ENCODE measurements around the gene OR6C3. TPM values are rescaled to one million over a fixed set of nuclear protein-coding genes. Genes with fewer than 3 reads are reported as not detected.

OR6C3 gene
- total RNA-seq (2014; rRNA removed), result not detected in 2 replicates
- not detected for Bru-seq, nascent RNA
- not detected for BruChase-seq, experiment 1, labeled RNA remaining after a 6-hour chase
- BruChase-seq, experiment 2, labeled RNA remaining after a 2-hour chase, result not detected
- long read RNA-seq, result 0 reads

DNA sequence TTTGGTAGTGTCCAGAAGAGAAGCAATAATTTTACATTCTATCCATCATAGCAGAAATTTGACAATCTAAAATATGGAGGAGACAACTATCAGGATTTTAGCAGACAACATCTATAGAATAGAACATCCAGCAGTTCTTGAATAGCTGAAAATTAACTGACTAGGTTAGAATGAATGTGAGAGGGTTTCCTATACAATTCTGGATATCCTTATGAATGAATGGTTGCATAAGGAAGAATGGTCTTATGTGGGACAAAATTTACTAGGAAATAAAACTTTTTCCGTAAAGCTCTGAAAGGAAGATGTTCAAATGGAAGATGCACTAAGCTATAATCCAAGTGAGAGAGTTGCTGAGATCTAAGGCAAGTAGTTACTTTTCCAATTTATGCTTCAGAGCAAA, at the start of gene OR6C3:
Gene OR6C3 (plus strand): TSS at position 301 of the 400 bp plus-strand sequence. CDS start 955 bp downstream, outside the sequence.
- ATAC-seq (no peak), DNase-seq (no peak)
- Histone ChIP-seq H3K9ac (ENCODE audit: low read length) (no peak within 1 kb of the TSS), H2AFZ (ENCODE audit: low read length) (no peak within 1 kb of the TSS), H3K36me3 (ENCODE audit: low read depth, low read length) (no peaks in the 10 kb centered on the region), H3K4me3 (ENCODE audit: low read length) (no peak within 1 kb of the TSS), H3K4me2 (ENCODE audit: low read length) (no peak within 1 kb of the TSS), H3K79me2 (ENCODE audit: low read length) (no peaks in the 10 kb centered on the region), H3K9me2 (replicated peaks; ENCODE audit: low read length) (no peaks in the 10 kb centered on the region), H3K4me1 (ENCODE audit: insufficient read depth, low read length) (no peaks in the 10 kb centered on the region), H3F3A (ENCODE audit: low read length, unreplicated experiment) (no peaks in the 10 kb centered on the region), H3K27me3 (ENCODE audit: low read length) (peaks cover 38% of the 10 kb centered on the region), H4K20me1 (ENCODE audit: low read length) (no peaks in the 10 kb centered on the region), H3K9me3 (ENCODE audit: low read length) (no peaks in the 10 kb centered on the region), H3K27ac (ENCODE audit: low read length) (no peak within 1 kb of the TSS)
- no peak for TF ChIP-seq EZH2 (IDR thresholded peaks at IDR 0.05; ENCODE audit: low read length, unreplicated experiment)
- no peak for TF ChIP-seq EZH2phosphoT487 (IDR thresholded peaks at IDR 0.05; ENCODE audit: borderline replicate concordance, low read length)
- TF ChIP-seq, protein P1, sequence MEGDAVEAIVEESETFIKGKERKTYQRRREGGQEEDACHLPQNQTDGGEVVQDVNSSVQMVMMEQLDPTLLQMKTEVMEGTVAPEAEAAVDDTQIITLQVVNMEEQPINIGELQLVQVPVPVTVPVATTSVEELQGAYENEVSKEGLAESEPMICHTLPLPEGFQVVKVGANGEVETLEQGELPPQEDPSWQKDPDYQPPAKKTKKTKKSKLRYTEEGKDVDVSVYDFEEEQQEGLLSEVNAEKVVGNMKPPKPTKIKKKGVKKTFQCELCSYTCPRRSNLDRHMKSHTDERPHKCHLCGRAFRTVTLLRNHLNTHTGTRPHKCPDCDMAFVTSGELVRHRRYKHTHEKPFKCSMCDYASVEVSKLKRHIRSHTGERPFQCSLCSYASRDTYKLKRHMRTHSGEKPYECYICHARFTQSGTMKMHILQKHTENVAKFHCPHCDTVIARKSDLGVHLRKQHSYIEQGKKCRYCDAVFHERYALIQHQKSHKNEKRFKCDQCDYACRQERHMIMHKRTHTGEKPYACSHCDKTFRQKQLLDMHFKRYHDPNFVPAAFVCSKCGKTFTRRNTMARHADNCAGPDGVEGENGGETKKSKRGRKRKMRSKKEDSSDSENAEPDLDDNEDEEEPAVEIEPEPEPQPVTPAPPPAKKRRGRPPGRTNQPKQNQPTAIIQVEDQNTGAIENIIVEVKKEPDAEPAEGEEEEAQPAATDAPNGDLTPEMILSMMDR (conservative IDR thresholded peaks at IDR 0.05; ENCODE audit: low read depth, low read length), result no peak
- no TSS peak for BruUV-seq (replicated peaks)
- ChIA-PET CTCF (no interaction called here), POLR2A (ENCODE audit: unreplicated experiment) (no interaction called here)
- intact Hi-C loops (cut with micrococcal nuclease), result no loop called here

DNA sequence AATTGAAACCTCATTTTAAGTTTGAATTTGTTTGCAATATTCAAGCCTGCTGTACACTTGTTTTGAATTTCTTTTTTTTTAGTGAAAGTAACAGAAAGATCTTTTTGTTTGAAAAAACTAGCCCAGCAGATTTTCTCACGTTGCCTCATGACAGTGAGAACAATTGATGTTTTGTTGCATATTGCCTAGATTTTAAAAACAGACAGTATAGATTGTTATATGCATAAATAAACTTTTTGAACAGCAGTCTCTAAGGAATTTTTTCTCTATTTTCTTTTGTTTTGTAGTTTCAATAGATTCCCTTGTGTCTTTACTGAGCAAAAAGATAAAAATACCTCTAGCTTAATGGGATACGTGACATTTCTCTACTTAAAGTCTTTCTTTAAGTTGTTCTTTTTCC, 49.6 kb upstream of the OR6C3 start:
- ATAC-seq, result no peak

DNA sequence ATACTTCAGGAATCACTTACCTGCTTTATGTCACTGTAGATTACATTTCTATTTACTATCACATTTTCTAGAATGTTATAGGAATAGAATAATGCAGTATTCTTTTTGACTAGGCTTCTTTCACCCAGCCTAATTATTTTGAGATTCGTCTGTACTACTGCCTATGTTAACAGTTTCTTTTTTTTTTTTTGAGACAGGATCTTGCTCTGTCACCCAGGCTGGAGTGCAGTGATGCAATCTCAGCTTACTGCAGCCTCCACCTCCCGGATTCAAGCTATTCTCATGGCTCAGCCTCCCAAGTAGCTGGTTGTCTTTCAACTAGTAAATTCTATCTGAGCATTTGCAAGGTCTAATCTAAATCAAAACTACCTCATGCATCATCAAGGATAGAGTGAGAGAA, 40.5 kb upstream of the OR6C3 start:
- Histone ChIP-seq H3K36me3 (ENCODE audit: low read depth, low read length) (no peaks in the 10 kb centered on the region), H3K27ac (ENCODE audit: low read length) (no peak overlapping the region), H3K9me3 (ENCODE audit: low read length) (no peaks in the 10 kb centered on the region), H3K4me2 (ENCODE audit: low read length) (no peak overlapping the region), H3K4me3 (ENCODE audit: low read length) (no peak overlapping the region), H3F3A (ENCODE audit: low read length, unreplicated experiment) (no peaks in the 10 kb centered on the region), H3K9me2 (replicated peaks; ENCODE audit: low read length) (no peaks in the 10 kb centered on the region), H2AFZ (ENCODE audit: low read length) (no peak overlapping the region), H3K79me2 (ENCODE audit: low read length) (no peaks in the 10 kb centered on the region), H4K20me1 (ENCODE audit: low read length) (no peaks in the 10 kb centered on the region), H3K4me1 (ENCODE audit: insufficient read depth, low read length) (no peaks in the 10 kb centered on the region), H3K9ac (ENCODE audit: low read length) (no peak overlapping the region), H3K27me3 (ENCODE audit: low read length) (peaks cover 35% of the 10 kb centered on the region)
- DNase-seq (no peak), ATAC-seq (no peak)
- ChIA-PET CTCF (interaction anchor here (0.6 kb wide), 1 partner anchor 63 kb away, joined by 5 read pairs; no protein-coding TSS in a partner anchor), POLR2A (ENCODE audit: unreplicated experiment) (no interaction called here)
- intact Hi-C loops (cut with micrococcal nuclease), result no loop called here
- no TSS peak for BruUV-seq (replicated peaks)
- TF ChIP-seq, protein P1 (conservative IDR thresholded peaks at IDR 0.05; ENCODE audit: low read depth, low read length), result no peak
- TF ChIP-seq EZH2 (IDR thresholded peaks at IDR 0.05; ENCODE audit: low read length, unreplicated experiment) (no peak), EZH2phosphoT487 (IDR thresholded peaks at IDR 0.05; ENCODE audit: borderline replicate concordance, low read length) (no peak)

More for the DNA sequence above, 49.6 kb upstream of the OR6C3 start:
- Histone ChIP-seq H3K9me3 (ENCODE audit: low read length) (no peaks in the 10 kb centered on the region), H3K4me2 (ENCODE audit: low read length) (no peak overlapping the region), H3K9me2 (replicated peaks; ENCODE audit: low read length) (no peaks in the 10 kb centered on the region), H3K4me3 (ENCODE audit: low read length) (no peak overlapping the region), H3F3A (ENCODE audit: low read length, unreplicated experiment) (no peaks in the 10 kb centered on the region), H3K36me3 (ENCODE audit: low read depth, low read length) (no peaks in the 10 kb centered on the region), H3K4me1 (ENCODE audit: insufficient read depth, low read length) (no peaks in the 10 kb centered on the region), H3K27me3 (ENCODE audit: low read length) (peaks cover 14% of the 10 kb centered on the region; the same call in 1 of the 2 replicates), H3K9ac (ENCODE audit: low read length) (no peak overlapping the region), H4K20me1 (ENCODE audit: low read length) (no peaks in the 10 kb centered on the region), H3K27ac (ENCODE audit: low read length) (no peak overlapping the region), H2AFZ (ENCODE audit: low read length) (no peak overlapping the region), H3K79me2 (ENCODE audit: low read length) (no peaks in the 10 kb centered on the region)
- CTCF ChIA-PET, result no interaction called here
- POLR2A ChIA-PET (ENCODE audit: unreplicated experiment), result no interaction called here
- TF ChIP-seq EZH2 (IDR thresholded peaks at IDR 0.05; ENCODE audit: low read length, unreplicated experiment), result no peak
- TF ChIP-seq EZH2phosphoT487 (IDR thresholded peaks at IDR 0.05; ENCODE audit: borderline replicate concordance, low read length), result no peak
- TF ChIP-seq, protein P1 (conservative IDR thresholded peaks at IDR 0.05; ENCODE audit: low read depth, low read length), result no peak
- DNase-seq, result no peak
- intact Hi-C loops (cut with micrococcal nuclease), result no loop called here
- BruUV-seq (replicated peaks), result no TSS peak

Data from PC-3 (cell line).